PC-9 (cell line): ENCODE results near the gene OXA1L. TPM values are rescaled to one million over a fixed set of nuclear protein-coding genes. Genes with fewer than 3 reads are reported as not detected.

Experiments used
- BruUV-seq: library from RNA; stranded (reverse); fragments of 400-500 nt; replicated peaks from 2 replicates; lab custom pipeline; 2021; lab: Mats Ljungman, UMichigan
- CTCF ChIA-PET: fragments of 300-600 bp; sonication (Branson Sonifier 250); formaldehyde crosslinking; loops from one replicate; lab custom pipeline; 2022; ENCODE audit warnings: antibody characterized with exemption; lab: Charles Lee
- POLR2A ChIA-PET: fragments of 300-600 bp; sonication (Branson Sonifier 250); formaldehyde crosslinking; loops from one replicate; lab custom pipeline; 2022; ENCODE audit warnings: antibody characterized with exemption; ENCODE audit not compliant: unreplicated experiment; lab: Charles Lee
- DNase-seq, 2 experiments: peaks; one replicate each; pipeline versions ENCODE4 v3.0.0 to v3.0.0-alpha.2; 2015 to 2022; ENCODE audit warnings: mixed read lengths in 1 of 2
- H2AFZ ChIP-seq: fragments of 200-600 bp; sonication (generic); 2 replicates; pipeline ENCODE4 v1.8.1; 2017; ENCODE audit warnings: antibody characterized with exemption
- H3F3A ChIP-seq: fragments of 200-600 bp; sonication (generic); 2 replicates; pipeline ENCODE4 v1.8.1; 2017; ENCODE audit warnings: antibody characterized with exemption, mild to moderate bottlenecking, low read depth; ENCODE audit not compliant: insufficient read depth
- H3K27ac ChIP-seq: fragments of 200-600 bp; sonication (generic); 2 replicates; pipeline ENCODE4 v1.6.1; 2016; ENCODE audit warnings: mixed run types
- H3K27me3 ChIP-seq: fragments of 200-600 bp; sonication (generic); 2 replicates; pipeline ENCODE4 v1.6.1; 2016; ENCODE audit warnings: low read depth, mixed run types; ENCODE audit not compliant: insufficient read depth
- H3K36me3 ChIP-seq: fragments of 200-600 bp; sonication (generic); 2 replicates; pipeline ENCODE4 v1.6.1; 2016; ENCODE audit warnings: low read depth, mixed run types
- H3K4me1 ChIP-seq: fragments of 200-600 bp; sonication (generic); replicated peaks from 2 replicates; pipeline ENCODE4 v1.6.1; 2016; ENCODE audit warnings: mixed run types; ENCODE audit not compliant: insufficient read depth
- H3K4me2 ChIP-seq: fragments of 200-600 bp; sonication (generic); 2 replicates; pipeline ENCODE4 v1.6.1; 2017; ENCODE audit warnings: mixed run types
- H3K4me3 ChIP-seq: fragments of 200-600 bp; sonication (generic); 2 replicates; pipeline ENCODE4 v1.6.1; 2016; ENCODE audit warnings: mixed run types
- H3K79me2 ChIP-seq: fragments of 200-600 bp; sonication (generic); 2 replicates; pipeline ENCODE4 v1.6.1; 2017; ENCODE audit warnings: low read depth, mixed run types
- H3K9me2 ChIP-seq: fragments of 200-600 bp; sonication (generic); 2 replicates; pipeline ENCODE4 v1.8.1; 2017; ENCODE audit warnings: mild to moderate bottlenecking; ENCODE audit not compliant: insufficient read depth
- H3K9me3 ChIP-seq: fragments of 200-600 bp; sonication (generic); 2 replicates; pipeline ENCODE4 v1.8.1; 2016; ENCODE audit warnings: low read depth; ENCODE audit not compliant: insufficient read depth
- H4K20me1 ChIP-seq: fragments of 200-600 bp; sonication (generic); 2 replicates; pipeline ENCODE4 v1.8.1; 2017; ENCODE audit not compliant: insufficient read depth
- CTCF ChIP-seq: fragments of 200-600 bp; sonication (generic); conservative IDR thresholded peaks from 2 replicates; pipeline ENCODE4 v1.6.1; 2017; ENCODE audit warnings: mixed run types, antibody characterized with exemption, mild to moderate bottlenecking, moderate library complexity
- EZH2 ChIP-seq: fragments of 200-600 bp; sonication (generic); IDR thresholded peaks from 2 replicates; pipeline ENCODE4 v1.8.0; 2017; ENCODE audit warnings: antibody characterized with exemption, low read depth
- intact Hi-C: fragments of 100-400 bp; cut with micrococcal nuclease; formaldehyde crosslinking; loops from one replicate; pipeline ENCODE4 v1.10.0; 2022; ENCODE audit not compliant: unreplicated experiment
- total RNA-seq: library from RNA; stranded (reverse); gene quantifications from 2 replicates; pipeline ENCODE4 v1.2.3, GENCODE V29; 2021

Gene OXA1L
- total RNA-seq, 1 experiment from 2014 or later = 70.9 TPM

DNA sequence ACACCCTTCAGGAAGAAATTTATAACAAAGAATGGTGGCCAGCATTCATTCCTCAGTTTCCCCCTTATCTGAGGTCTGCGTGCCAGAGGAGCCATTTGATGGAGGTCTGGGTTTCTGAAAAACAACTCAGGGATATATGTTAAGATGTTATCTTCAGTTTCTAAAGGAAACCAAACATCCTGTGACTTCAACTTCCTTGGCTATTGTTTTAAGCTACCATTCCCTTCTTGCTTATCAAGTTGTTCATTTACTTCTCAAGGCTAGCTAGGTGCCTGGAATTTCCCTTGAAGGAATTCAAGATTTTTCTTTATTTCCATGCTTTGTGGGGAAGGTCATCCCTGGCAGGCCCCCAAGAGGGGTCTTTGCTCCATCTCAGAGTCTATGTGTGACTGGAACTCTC, 27.1 kb upstream of the OXA1L start:
- intact Hi-C loops = no loop called here
- H3K36me3 ChIP-seq = no peaks in the 10 kb centered on the region
- H3K27ac ChIP-seq = no peak overlapping the region
- no peak overlapping the region for H3K4me3 ChIP-seq
- H3K4me1 ChIP-seq = no peaks in the 10 kb centered on the region
- ChIA-PET CTCF (no interaction called here), POLR2A (interaction anchor here (0.6 to 0.7 kb wide), 2 partner anchors 13 to 474 kb away, joined by 6 read pairs; no protein-coding TSS in a partner anchor)
- H3K4me2 ChIP-seq = no peak overlapping the region
- H3K27me3 ChIP-seq = no peaks in the 10 kb centered on the region
- DNase-seq = no peak
- H3K9me3 ChIP-seq = no peaks in the 10 kb centered on the region
- H4K20me1 ChIP-seq = no peaks in the 10 kb centered on the region
- BruUV-seq = no TSS peak
- no peaks in the 10 kb centered on the region for H3F3A ChIP-seq
- H2AFZ ChIP-seq = no peak overlapping the region
- TF ChIP-seq CTCF (no peak), EZH2 (no peak)
- H3K9me2 ChIP-seq = no peaks in the 10 kb centered on the region
- no peaks in the 10 kb centered on the region for H3K79me2 ChIP-seq

- Histone ChIP-seq H3K4me2 (no peak overlapping the region), H4K20me1 (no peaks in the 10 kb centered on the region), H3K4me3 (no peak overlapping the region), H3K79me2 (no peaks in the 10 kb centered on the region), H3K36me3 (no peaks in the 10 kb centered on the region), H3K9me2 (no peaks in the 10 kb centered on the region), H3K27ac (no peak overlapping the region), H3F3A (no peaks in the 10 kb centered on the region), H3K27me3 (no peaks in the 10 kb centered on the region), H2AFZ (no peak overlapping the region), H3K4me1 (no peaks in the 10 kb centered on the region), H3K9me3 (no peaks in the 10 kb centered on the region)
- ChIA-PET POLR2A (interaction anchor here (0.5 to 0.7 kb wide), 3 partner anchors 13 to 473 kb away, joined by 6 to 7 read pairs (median 6); no protein-coding TSS in a partner anchor), CTCF (no interaction called here)
- intact Hi-C loops = no loop called here
- BruUV-seq = no TSS peak
- no peak for DNase-seq
- TF ChIP-seq CTCF = no peak
- no peak for TF ChIP-seq EZH2
Measured at GRCh38 chr14:22740020-22740419, 26.5 kb upstream of the OXA1L start.

- Histone ChIP-seq H3F3A (no peaks in the 10 kb centered on the region), H3K4me1 (peaks cover 5% of the 10 kb centered on the region; the same call in 1 of the 2 replicates), H3K4me2 (no peak overlapping the region), H3K36me3 (no peaks in the 10 kb centered on the region), H2AFZ (no peak overlapping the region), H4K20me1 (no peaks in the 10 kb centered on the region), H3K27ac (no peak overlapping the region), H3K9me2 (no peaks in the 10 kb centered on the region; the same call in 1 of the 2 replicates), H3K4me3 (no peak overlapping the region), H3K79me2 (no peaks in the 10 kb centered on the region), H3K27me3 (no peaks in the 10 kb centered on the region), H3K9me3 (no peaks in the 10 kb centered on the region)
- no TSS peak for BruUV-seq
- POLR2A ChIA-PET = interaction anchor here (0.6 kb wide), 1 partner anchor 97 kb away, joined by 3 read pairs; no protein-coding TSS in a partner anchor
- no peak for TF ChIP-seq EZH2
- no peak for TF ChIP-seq CTCF
- DNase-seq = no peak
- CTCF ChIA-PET = no interaction called here
- intact Hi-C loops = no loop called here
Measured at GRCh38 chr14:22747769-22748168, 18.7 kb upstream of the OXA1L start.
